RWPE1 (cell line): ENCODE measurements around the gene SLC34A3.

Experiments
- CTCF ChIA-PET: fragments of 350-600 bp; sonication (Branson Sonifier 250); formaldehyde crosslinking; extraction: SDS; loops from one replicate; lab custom pipeline; 2021; lab: Yijun Ruan, JAX
- POLR2A ChIA-PET: fragments of 400-600 bp; formaldehyde crosslinking; extraction: SDS; loops from one replicate; lab custom pipeline; 2020; ENCODE audit warnings: antibody characterized with exemption; ENCODE audit not compliant: low non-redundant PET; lab: Yijun Ruan, JAX
- DNase-seq: peaks from one replicate; pipeline ENCODE4 v3.0.0; 2012; ENCODE audit warnings: low spot score
- H3K27ac ChIP-seq: fragments of 450-650 bp; 2 replicates; pipeline ENCODE4 v1.5.1; 2017
- TF ChIP-seq, protein P1 (sequence below): fragments of 450-650 bp; conservative IDR thresholded peaks from 2 replicates; pipeline ENCODE4 v1.5.1; 2017; ENCODE audit warnings: low read depth, mild to moderate bottlenecking

Gene SLC34A3

DNA sequence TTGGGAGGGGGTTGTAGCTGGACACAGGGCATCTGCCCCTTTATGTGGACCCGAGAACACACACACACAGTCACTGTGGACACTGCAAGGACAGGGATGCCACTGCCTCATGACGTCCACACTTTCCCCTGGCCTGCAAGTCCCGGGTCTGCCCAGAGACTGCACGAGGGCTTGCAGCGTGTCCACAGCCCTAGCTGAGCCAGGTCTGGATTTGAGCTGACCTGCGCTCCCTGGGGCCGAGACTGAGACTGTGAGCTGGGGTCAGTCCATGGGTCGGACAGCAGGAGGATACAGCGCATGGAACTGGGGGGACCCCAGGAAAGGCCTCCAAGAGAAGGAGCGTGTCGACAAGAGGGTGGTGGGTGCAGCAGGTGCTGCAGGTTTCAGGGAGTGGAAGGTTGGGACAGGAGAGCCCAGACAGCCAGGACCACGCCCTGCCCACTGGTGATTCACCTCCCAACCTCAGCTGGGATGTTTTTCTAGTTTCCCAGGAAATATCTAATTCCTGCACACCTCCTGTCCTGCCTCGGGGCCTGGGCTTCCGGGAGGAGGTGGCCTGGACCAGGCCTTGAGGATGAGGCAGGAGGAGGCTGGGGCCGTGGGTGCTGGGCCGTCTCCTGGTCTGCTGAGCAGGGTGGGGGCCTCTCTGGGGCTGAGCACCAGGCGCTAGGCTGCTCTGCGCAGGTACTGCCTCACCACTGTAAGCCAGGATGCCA is 4.2 kb upstream of the SLC34A3 start:
- H3K27ac ChIP-seq, result peak overlapping the region; percentile 95
- peak; percentile 91 for DNase-seq
- POLR2A ChIA-PET, result interaction anchor here (0.6 to 2.3 kb wide), 8 partner anchors 10 to 140 kb away, joined by 3 to 16 read pairs (median 4); partner anchors contain the start of genes ANAPC2, MAN1B1 and SSNA1

DNA sequence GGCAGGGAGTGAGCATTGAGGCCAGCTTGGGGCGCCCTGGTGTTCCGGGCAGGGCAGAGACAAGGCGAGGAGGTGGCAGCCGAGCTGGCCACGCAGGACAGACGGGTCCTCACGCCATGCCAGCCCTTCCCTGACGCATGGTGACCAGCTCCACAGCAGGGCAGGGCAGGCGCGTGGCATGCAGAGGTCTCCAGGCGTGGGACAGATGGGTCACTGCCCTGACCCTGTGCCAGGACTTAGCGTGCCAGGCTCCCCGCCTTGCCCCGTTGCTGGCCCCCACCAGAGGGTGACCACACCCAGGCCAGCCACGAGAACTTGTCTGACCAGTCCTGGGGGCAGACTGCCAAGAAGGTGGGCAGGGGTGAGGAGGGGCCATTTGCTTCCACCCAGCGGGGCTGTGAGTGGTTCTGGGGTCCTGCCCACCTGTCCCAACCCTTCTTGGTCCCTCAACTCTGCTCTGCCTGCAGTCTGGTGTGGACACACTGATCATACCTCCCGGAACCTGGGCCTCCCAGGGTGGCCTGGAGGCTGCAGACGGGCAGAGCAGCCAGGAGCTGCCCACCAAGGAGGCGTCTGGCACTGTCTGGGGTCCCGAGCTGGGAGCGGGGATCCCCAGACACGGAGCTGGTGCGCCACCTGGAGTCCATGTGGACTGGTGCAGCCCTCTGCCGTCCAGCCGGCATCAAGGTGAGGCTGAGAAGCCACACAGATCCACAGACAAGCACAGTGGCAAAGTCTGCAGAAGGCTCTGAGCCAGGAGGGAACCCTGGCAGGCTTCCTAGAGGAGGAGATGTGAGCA is 3.4 kb upstream of the SLC34A3 start, which contains the start of gene RNF224:
RNF224 (plus strand) TSS at position 449 of the 799 bp plus-strand sequence. CDS start 834 bp downstream, outside the sequence.
- ChIA-PET CTCF (interaction anchor here (0.5 to 3.3 kb wide), 30 partner anchors 8 to 472 kb away, joined by 3 to 37 read pairs (median 5); partner anchors contain the start of genes ANAPC2, DPP7, SSNA1 and TPRN), POLR2A (interaction anchor here (0.6 to 2.3 kb wide), 10 partner anchors 10 to 140 kb away, joined by 3 to 16 read pairs (median 4); partner anchors contain the start of genes ANAPC2, MAN1B1, SSNA1 and TPRN)
- peak within 1 kb of the TSS; percentile 95 for H3K27ac ChIP-seq
- TF ChIP-seq, protein P1, sequence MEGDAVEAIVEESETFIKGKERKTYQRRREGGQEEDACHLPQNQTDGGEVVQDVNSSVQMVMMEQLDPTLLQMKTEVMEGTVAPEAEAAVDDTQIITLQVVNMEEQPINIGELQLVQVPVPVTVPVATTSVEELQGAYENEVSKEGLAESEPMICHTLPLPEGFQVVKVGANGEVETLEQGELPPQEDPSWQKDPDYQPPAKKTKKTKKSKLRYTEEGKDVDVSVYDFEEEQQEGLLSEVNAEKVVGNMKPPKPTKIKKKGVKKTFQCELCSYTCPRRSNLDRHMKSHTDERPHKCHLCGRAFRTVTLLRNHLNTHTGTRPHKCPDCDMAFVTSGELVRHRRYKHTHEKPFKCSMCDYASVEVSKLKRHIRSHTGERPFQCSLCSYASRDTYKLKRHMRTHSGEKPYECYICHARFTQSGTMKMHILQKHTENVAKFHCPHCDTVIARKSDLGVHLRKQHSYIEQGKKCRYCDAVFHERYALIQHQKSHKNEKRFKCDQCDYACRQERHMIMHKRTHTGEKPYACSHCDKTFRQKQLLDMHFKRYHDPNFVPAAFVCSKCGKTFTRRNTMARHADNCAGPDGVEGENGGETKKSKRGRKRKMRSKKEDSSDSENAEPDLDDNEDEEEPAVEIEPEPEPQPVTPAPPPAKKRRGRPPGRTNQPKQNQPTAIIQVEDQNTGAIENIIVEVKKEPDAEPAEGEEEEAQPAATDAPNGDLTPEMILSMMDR, result peak; percentile 99
- DNase-seq, result peak; percentile 88

More for the DNA sequence above, 4.2 kb upstream of the SLC34A3 start:
- TF ChIP-seq, protein P1, result no peak
- CTCF ChIA-PET, result interaction anchor here (0.6 to 3.3 kb wide), 21 partner anchors 9 to 473 kb away, joined by 3 to 37 read pairs (median 5); partner anchors contain the start of genes ANAPC2, SSNA1 and TPRN

- ChIA-PET CTCF (interaction anchor here (0.6 to 3.3 kb wide), 14 partner anchors 9 to 113 kb away, joined by 3 to 37 read pairs (median 10); partner anchors contain the start of genes ANAPC2, DPP7, SSNA1 and TPRN), POLR2A (interaction anchor here (0.7 to 2.3 kb wide), 4 partner anchors 27 to 98 kb away, joined by 3 to 16 read pairs (median 4); partner anchors contain the start of genes ANAPC2, SSNA1 and TPRN)
- TF ChIP-seq, protein P1, result peak; percentile 24; the same call in 1 of the 2 replicates
- H3K27ac ChIP-seq, result peak overlapping the region; percentile 95
- no peak for DNase-seq
Measured at GRCh38 chr9:137227853-137228505, 2.7 kb upstream of the SLC34A3 start.

GRCh38 chr9:137228506-137228967 is 2.2 kb upstream of the SLC34A3 start:
- no peak for DNase-seq
- ChIA-PET CTCF (interaction anchor here (0.6 to 3.3 kb wide), 7 partner anchors 8 to 113 kb away, joined by 3 to 37 read pairs (median 9); partner anchors contain the start of genes ANAPC2, DPP7 and SSNA1), POLR2A (no interaction called here)
- TF ChIP-seq, protein P1, result no peak
- peak overlapping the region; percentile 95 for H3K27ac ChIP-seq

DNA sequence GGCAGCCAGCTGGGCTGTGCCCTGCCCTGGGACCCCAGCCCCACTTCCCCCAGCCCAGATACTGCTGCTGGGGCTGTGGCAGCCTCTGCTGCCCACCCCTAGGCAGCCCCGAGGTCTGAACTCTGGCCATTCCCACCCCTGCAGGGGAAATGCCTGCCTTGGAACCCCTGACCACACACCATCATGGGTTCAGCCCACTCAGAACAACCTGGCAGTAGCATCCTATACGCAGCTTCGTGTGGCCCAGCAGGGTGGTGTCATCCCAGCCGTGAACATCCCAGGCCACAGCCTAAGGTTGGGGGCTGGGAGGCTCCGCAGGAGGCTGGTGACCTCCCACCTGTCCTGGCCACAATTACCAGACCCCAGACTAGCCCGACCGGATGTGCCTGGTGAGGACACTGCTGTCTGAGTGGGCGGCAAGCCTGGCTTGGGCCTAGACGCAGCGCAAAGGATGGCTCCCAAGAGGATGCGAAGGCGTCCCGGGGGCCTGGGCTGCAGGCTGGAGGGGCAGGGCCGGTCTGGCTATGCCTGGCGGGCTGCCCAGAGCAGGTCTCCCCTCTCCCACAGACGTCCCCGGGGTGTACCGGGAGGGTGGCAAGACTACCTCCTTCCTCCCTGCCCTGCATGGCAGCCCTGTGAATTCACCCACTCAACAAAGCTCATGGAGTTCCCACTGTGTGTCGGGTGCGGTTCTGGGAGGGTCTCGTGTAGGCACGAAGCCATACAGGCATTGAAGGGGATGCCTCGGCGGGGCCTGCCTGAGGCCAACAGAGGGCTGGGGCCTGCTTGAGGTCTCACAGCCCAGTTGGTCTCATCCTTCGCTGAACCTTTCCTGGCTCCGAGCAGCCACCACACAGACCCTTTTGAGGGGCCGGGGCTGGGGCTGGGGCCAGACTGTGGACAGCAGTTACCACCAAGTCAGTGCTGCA is 1.5 kb upstream of the SLC34A3 start:
- POLR2A ChIA-PET, result interaction anchor here (0.8 kb wide), 1 partner anchor 12 kb away, joined by 4 read pairs; the partner anchor contains the start of gene TUBB4B
- CTCF ChIA-PET, result interaction anchor here (0.9 to 3.3 kb wide), 2 partner anchors 40 kb away, joined by 3 to 37 read pairs; partner anchors contain the start of genes ANAPC2 and SSNA1

More for the DNA sequence above, 1.5 kb upstream of the SLC34A3 start:
- TF ChIP-seq, protein P1, result no peak
- no peak overlapping the region for H3K27ac ChIP-seq
- no peak for DNase-seq
